ENCODE data around the gene IFT122. TPM values are rescaled to one million over a fixed set of nuclear protein-coding genes. Genes with fewer than 3 reads are reported as not detected.
"Not testable (repeated sequence)": the region's sequence is repeated elsewhere in the genome, so short reads cannot be mapped to it uniquely, and the experiment has no call there.

The IFT122 gene
- total RNA-seq, 1 experiment from 2014 or later, result 35.5 TPM

GRCh38 chr3:129485721-129486663 lies 46.0 kb downstream of the IFT122 start:
- no peaks in the 10 kb centered on the region for H3K27me3 Mint-ChIP-seq (ENCODE audit: unreplicated experiment)
- DNase-seq, result no peak
- H3K4me1 Mint-ChIP-seq (ENCODE audit: low read depth, unreplicated experiment), result no peaks in the 10 kb centered on the region
- H3K27ac Mint-ChIP-seq (ENCODE audit: unreplicated experiment), result no peak overlapping the region
- no peaks in the 10 kb centered on the region for H3K9me3 Mint-ChIP-seq (ENCODE audit: low read depth, unreplicated experiment)
- no peak for TF ChIP-seq CTCF (IDR thresholded peaks at IDR 0.05; ENCODE audit: unreplicated experiment)
- no TSS peak for BruUV-seq (replicated peaks)
- intact Hi-C loops (cut with micrococcal nuclease; ENCODE audit: unreplicated experiment), result no loop called here
- CTCF ChIA-PET, result interaction anchor here (0.6 to 1.4 kb wide), 3 partner anchors 45 to 173 kb away, joined by 3 read pairs; no protein-coding TSS in a partner anchor
- no peaks in the 10 kb centered on the region for H3K36me3 Mint-ChIP-seq (ENCODE audit: insufficient read depth, unreplicated experiment)
- no peak overlapping the region for H3K4me3 Mint-ChIP-seq (ENCODE audit: low read depth, unreplicated experiment)

GRCh38 chr3:129486664-129487035 lies 46.6 kb downstream of the IFT122 start:
- H3K27ac Mint-ChIP-seq (ENCODE audit: unreplicated experiment), result no peak overlapping the region
- no peaks in the 10 kb centered on the region for H3K36me3 Mint-ChIP-seq (ENCODE audit: insufficient read depth, unreplicated experiment)
- H3K4me1 Mint-ChIP-seq (ENCODE audit: low read depth, unreplicated experiment), result no peaks in the 10 kb centered on the region
- intact Hi-C loops (cut with micrococcal nuclease; ENCODE audit: unreplicated experiment), result no loop called here
- no peak for DNase-seq
- no peaks in the 10 kb centered on the region for H3K9me3 Mint-ChIP-seq (ENCODE audit: low read depth, unreplicated experiment)
- no peaks in the 10 kb centered on the region for H3K27me3 Mint-ChIP-seq (ENCODE audit: unreplicated experiment)
- no peak for TF ChIP-seq CTCF (IDR thresholded peaks at IDR 0.05; ENCODE audit: unreplicated experiment)
- no peak overlapping the region for H3K4me3 Mint-ChIP-seq (ENCODE audit: low read depth, unreplicated experiment)
- CTCF ChIA-PET, result interaction anchor here (0.6 to 1.4 kb wide), 2 partner anchors 46 to 172 kb away, joined by 3 read pairs; no protein-coding TSS in a partner anchor
- BruUV-seq (replicated peaks), result no TSS peak

- TF ChIP-seq CTCF (IDR thresholded peaks at IDR 0.05; ENCODE audit: unreplicated experiment), result no peak
- no TSS peak for BruUV-seq (replicated peaks)
- intact Hi-C loops (cut with micrococcal nuclease; ENCODE audit: unreplicated experiment), result no loop called here
- no peak for DNase-seq
- H3K27ac Mint-ChIP-seq (ENCODE audit: unreplicated experiment), result no peak overlapping the region
- no peak overlapping the region for H3K4me3 Mint-ChIP-seq (ENCODE audit: low read depth, unreplicated experiment)
- no peaks in the 10 kb centered on the region for H3K9me3 Mint-ChIP-seq (ENCODE audit: low read depth, unreplicated experiment)
- no peaks in the 10 kb centered on the region for H3K4me1 Mint-ChIP-seq (ENCODE audit: low read depth, unreplicated experiment)
- no peaks in the 10 kb centered on the region for H3K27me3 Mint-ChIP-seq (ENCODE audit: unreplicated experiment)
- no peaks in the 10 kb centered on the region for H3K36me3 Mint-ChIP-seq (ENCODE audit: insufficient read depth, unreplicated experiment)
- CTCF ChIA-PET, result interaction anchor here (0.6 to 1.4 kb wide), 2 partner anchors 47 to 171 kb away, joined by 3 read pairs; no protein-coding TSS in a partner anchor
Observed at GRCh38 chr3:129487183-129487867, 47.3 kb downstream of the IFT122 start.

- H3K27ac Mint-ChIP-seq (ENCODE audit: unreplicated experiment); H3K4me3 Mint-ChIP-seq (ENCODE audit: low read depth, unreplicated experiment); H3K36me3 Mint-ChIP-seq (ENCODE audit: insufficient read depth, unreplicated experiment): not testable (repeated sequence)
Observed at GRCh38 chr3:129487868-129488335, 47.9 kb downstream of the IFT122 start.

GRCh38 chr3:129489258-129489657 lies 49.2 kb downstream of the IFT122 start:
- not testable (repeated sequence) for H3K36me3 Mint-ChIP-seq (ENCODE audit: insufficient read depth, unreplicated experiment); DNase-seq
- CTCF ChIA-PET, result interaction anchor here (1.4 kb wide), 2 partner anchors 34 to 336 kb away, joined by 3 to 12 read pairs; no protein-coding TSS in a partner anchor

More at GRCh38 chr3:129487868-129488335, 47.9 kb downstream of the IFT122 start:
- CTCF ChIA-PET; H3K27me3 Mint-ChIP-seq (ENCODE audit: unreplicated experiment); intact Hi-C loops (cut with micrococcal nuclease; ENCODE audit: unreplicated experiment); BruUV-seq (replicated peaks); H3K4me1 Mint-ChIP-seq (ENCODE audit: low read depth, unreplicated experiment); DNase-seq; H3K9me3 Mint-ChIP-seq (ENCODE audit: low read depth, unreplicated experiment): not testable (repeated sequence)

More at GRCh38 chr3:129489258-129489657, 49.2 kb downstream of the IFT122 start:
- H3K4me1 Mint-ChIP-seq (ENCODE audit: low read depth, unreplicated experiment); H3K27me3 Mint-ChIP-seq (ENCODE audit: unreplicated experiment); H3K9me3 Mint-ChIP-seq (ENCODE audit: low read depth, unreplicated experiment); H3K27ac Mint-ChIP-seq (ENCODE audit: unreplicated experiment); BruUV-seq (replicated peaks); intact Hi-C loops (cut with micrococcal nuclease; ENCODE audit: unreplicated experiment); H3K4me3 Mint-ChIP-seq (ENCODE audit: low read depth, unreplicated experiment): not testable (repeated sequence)

Measured in Calu3 (cell line).